Placental pericyte (primary cell): ENCODE data around the gene TOPAZ1. TPM values are rescaled to one million over a fixed set of nuclear protein-coding genes. Genes with fewer than 3 reads are reported as not detected.

Source experiments
- total RNA-seq: library from RNA; depleted of rRNA; stranded (reverse); fragments of >200 nt; gene quantifications from 2 replicates; pipeline ENCODE4 v1.2.3, GENCODE V29; 2012

TOPAZ1 gene
- not detected in 2 replicates for total RNA-seq

GRCh38 chr3:44241706-44242105 is at the start of gene TOPAZ1:
Gene TOPAZ1 (plus strand): TSS chr3:44241886. CDS start chr3:44242054, 168 bp downstream.

DNA sequence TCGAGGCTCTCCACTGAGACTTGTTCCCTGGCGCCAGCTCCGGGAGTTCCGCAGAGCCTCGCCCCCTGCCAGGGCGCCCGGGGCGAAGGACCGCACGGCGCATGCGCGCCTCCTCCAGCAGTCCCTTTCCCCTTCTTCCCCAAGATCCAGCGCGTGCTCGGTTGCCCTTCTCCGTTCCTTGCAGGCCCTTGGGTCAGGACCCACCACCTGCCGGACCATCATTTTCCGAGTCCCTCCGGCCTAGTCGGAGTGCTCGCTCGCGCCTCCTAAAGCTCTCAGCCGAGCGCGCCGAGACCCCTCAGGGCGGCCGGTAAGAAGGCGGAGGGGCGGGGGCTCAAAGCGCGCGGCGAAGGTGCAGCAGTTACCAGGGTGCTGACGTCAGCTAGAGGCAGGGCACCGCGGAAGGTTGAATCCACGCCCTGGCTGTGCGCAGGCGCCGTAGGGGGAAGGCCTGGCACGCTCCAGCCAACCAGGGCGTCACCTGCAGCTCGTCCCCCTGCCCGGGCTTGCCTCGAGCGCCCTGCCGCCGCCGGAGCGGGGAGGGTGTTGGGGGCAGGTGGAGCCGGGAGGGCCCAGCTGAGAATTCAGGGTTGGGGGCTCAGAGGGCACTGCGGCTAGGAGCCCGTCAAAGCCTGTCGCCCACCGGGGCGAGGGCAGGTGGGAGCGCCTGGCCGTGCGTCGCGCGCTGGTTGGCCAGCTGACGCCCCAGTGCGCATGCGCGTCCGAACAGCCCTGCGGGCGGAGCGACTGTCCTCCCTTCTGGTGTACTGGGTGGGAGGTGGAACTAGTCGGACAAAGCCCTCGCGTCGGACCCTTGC is 96.5 kb downstream of the TOPAZ1 start, which contains the start of gene TCAIM:
TCAIM (plus strand) TSS at position 757 of the 818 bp plus-strand sequence. CDS start 16,017 bp downstream, outside the sequence.

Other genes with a start within 250 kb of the TOPAZ1 start
- 22.5 and 30.4 TPM in 2 replicates for gene TCAIM, start 96.9 kb downstream of the TOPAZ1 start, total RNA-seq
- gene ZNF445, start 235.8 kb downstream of the TOPAZ1 start, total RNA-seq = 6.1 and 7.7 TPM in 2 replicates